GM06990 (cell line): ENCODE measurements around the gene CPNE2.

Source experiments
- DNase-seq: peaks from one replicate; pipeline ENCODE4 v3.0.0-alpha.2; 2011; ENCODE audit not compliant: insufficient read length; ENCODE audit errors: extremely low read depth
- H3K27me3 ChIP-seq: replicated peaks from 2 replicates; pipeline ENCODE4 v1.6.0; 2011; ENCODE audit warnings: low read length; ENCODE audit not compliant: control insufficient read depth, insufficient read depth
- H3K36me3 ChIP-seq: 2 replicates; pipeline ENCODE4 v1.5.1; 2011; ENCODE audit warnings: low read length; ENCODE audit not compliant: control insufficient read depth, insufficient read depth
- H3K4me3 ChIP-seq: replicated peaks from 2 replicates; pipeline ENCODE4 v1.5.1; 2011; ENCODE audit warnings: low read depth, mild to moderate bottlenecking, control low read depth, low read length
- CTCF ChIP-seq: IDR thresholded peaks from 2 replicates; pipeline ENCODE4 v1.5.1; 2011; ENCODE audit warnings: low read length, control low read depth, mild to moderate bottlenecking, inconsistent platforms; ENCODE audit not compliant: insufficient read depth, poor library complexity, severe bottlenecking

Gene CPNE2

GRCh38 chr16:57137043-57137442 is 44.7 kb downstream of the CPNE2 start:
- DNase-seq = no peak
- Histone ChIP-seq H3K27me3 (no peaks in the 10 kb centered on the region), H3K36me3 (no peaks in the 10 kb centered on the region), H3K4me3 (no peak overlapping the region)
- no peak for TF ChIP-seq CTCF

GRCh38 chr16:57137566-57138273 is 45.3 kb downstream of the CPNE2 start:
- Histone ChIP-seq H3K36me3 (no peaks in the 10 kb centered on the region), H3K27me3 (no peaks in the 10 kb centered on the region), H3K4me3 (no peak overlapping the region)
- DNase-seq = no peak
- TF ChIP-seq CTCF = no peak

GRCh38 chr16:57138281-57138935 is 46.0 kb downstream of the CPNE2 start:
- Histone ChIP-seq H3K27me3 (no peaks in the 10 kb centered on the region), H3K36me3 (no peaks in the 10 kb centered on the region), H3K4me3 (no peak overlapping the region)
- DNase-seq = no peak
- TF ChIP-seq CTCF = no peak

- no peaks in the 10 kb centered on the region for H3K27me3 ChIP-seq
- no peak for TF ChIP-seq CTCF
- H3K4me3 ChIP-seq = no peak overlapping the region
- no peak for DNase-seq
- H3K36me3 ChIP-seq = no peaks in the 10 kb centered on the region
These were observed 48.7 kb downstream of the CPNE2 start for GRCh38 chr16:57140931-57141668.

- TF ChIP-seq CTCF = no peak
- no peak for DNase-seq
- no peak overlapping the region for H3K4me3 ChIP-seq
- no peaks in the 10 kb centered on the region for H3K36me3 ChIP-seq
- H3K27me3 ChIP-seq = no peaks in the 10 kb centered on the region
These were observed 49.6 kb downstream of the CPNE2 start for GRCh38 chr16:57141822-57142631.
